NCI-H2227 (cell line): ENCODE measurements around the gene CAD.

Experiments
- DNase-seq: peaks from one replicate; lab custom pipeline; 2025; ENCODE audit not compliant: unreplicated experiment; lab: John Stamatoyannopoulos, UW

Gene CAD

GRCh38 chr2:27223416-27223815 is 6.2 kb downstream of the CAD start:
- no peak for DNase-seq

GRCh38 chr2:27225526-27225925 is 8.4 kb downstream of the CAD start:
- DNase-seq: no peak

- DNase-seq: no peak
Measured at GRCh38 chr2:27227501-27227900, 10.3 kb downstream of the CAD start.

GRCh38 chr2:27231921-27232320 is 14.8 kb downstream of the CAD start:
- DNase-seq: no peak

GRCh38 chr2:27233341-27233740 is 16.2 kb downstream of the CAD start:
- DNase-seq: no peak

- no peak for DNase-seq
Measured at GRCh38 chr2:27236136-27236535, 19.0 kb downstream of the CAD start.

- no peak for DNase-seq
Measured at GRCh38 chr2:27236626-27237025, 19.5 kb downstream of the CAD start.

GRCh38 chr2:27237341-27237945 is 20.3 kb downstream of the CAD start:
- DNase-seq: no peak

- DNase-seq: no peak
Measured at GRCh38 chr2:27238976-27239375, 21.8 kb downstream of the CAD start.

- no peak for DNase-seq
Measured at GRCh38 chr2:27240406-27240805, 23.2 kb downstream of the CAD start.

- DNase-seq: no peak
Measured at GRCh38 chr2:27241761-27242613, 24.8 kb downstream of the CAD start.

- DNase-seq: no peak
Measured at GRCh38 chr2:27242614-27242951, 25.4 kb downstream of the CAD start.

- no peak for DNase-seq
Measured at GRCh38 chr2:27243391-27244130, 26.4 kb downstream of the CAD start.

GRCh38 chr2:27245116-27245515 is 27.9 kb downstream of the CAD start:
- DNase-seq: no peak

- no peak for DNase-seq
Measured at GRCh38 chr2:27245626-27246025, 28.5 kb downstream of the CAD start.

- no peak for DNase-seq
Measured at GRCh38 chr2:27247893-27248292, 30.7 kb downstream of the CAD start.

- no peak for DNase-seq
Measured at GRCh38 chr2:27249159-27249890, 32.2 kb downstream of the CAD start.

GRCh38 chr2:27249891-27250651 is 32.9 kb downstream of the CAD start:
- peak; percentile 67 for DNase-seq

- no peak for DNase-seq
Measured at GRCh38 chr2:27250652-27251379, 33.6 kb downstream of the CAD start.

GRCh38 chr2:27251766-27252165 is 34.6 kb downstream of the CAD start:
- no peak for DNase-seq
